ENCODE results near the gene HOXA2.

The HOXA2 gene

DNA sequence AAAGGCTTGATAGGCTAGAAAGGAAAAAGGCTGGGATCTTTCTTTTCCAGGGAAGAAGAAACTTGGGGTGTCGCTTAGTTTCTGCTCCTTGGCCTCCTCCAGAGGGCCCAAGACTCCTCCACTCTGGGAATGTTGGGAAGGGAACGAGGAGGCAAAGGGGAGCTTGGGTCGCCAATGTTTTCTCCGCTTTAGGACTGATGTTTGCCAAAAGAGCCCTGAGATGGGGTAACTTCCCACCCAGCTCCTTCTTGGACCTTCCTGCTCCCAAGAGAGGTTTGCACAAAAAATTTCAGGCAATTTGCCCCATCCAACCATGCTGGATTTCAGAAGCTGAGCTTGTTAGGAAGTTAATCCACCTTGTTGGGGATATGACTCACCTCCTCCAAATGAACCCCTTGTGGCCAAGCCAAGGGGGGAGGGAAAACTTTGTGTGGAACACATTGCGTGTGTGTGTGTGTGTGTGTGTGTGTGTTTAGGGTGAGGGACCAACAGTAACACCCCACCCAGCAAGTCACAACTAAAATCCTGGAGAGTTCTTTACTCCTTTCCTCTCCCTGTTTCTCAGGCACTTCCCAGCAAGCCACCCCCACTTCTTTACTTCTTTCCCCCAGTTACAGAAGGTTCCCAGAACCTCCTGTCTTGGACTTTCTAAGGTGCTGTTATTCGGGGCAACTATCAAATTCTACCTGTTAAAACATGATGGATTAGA lies 8.7 kb upstream of the HOXA2 start:
- no peak for DNase-seq

DNA sequence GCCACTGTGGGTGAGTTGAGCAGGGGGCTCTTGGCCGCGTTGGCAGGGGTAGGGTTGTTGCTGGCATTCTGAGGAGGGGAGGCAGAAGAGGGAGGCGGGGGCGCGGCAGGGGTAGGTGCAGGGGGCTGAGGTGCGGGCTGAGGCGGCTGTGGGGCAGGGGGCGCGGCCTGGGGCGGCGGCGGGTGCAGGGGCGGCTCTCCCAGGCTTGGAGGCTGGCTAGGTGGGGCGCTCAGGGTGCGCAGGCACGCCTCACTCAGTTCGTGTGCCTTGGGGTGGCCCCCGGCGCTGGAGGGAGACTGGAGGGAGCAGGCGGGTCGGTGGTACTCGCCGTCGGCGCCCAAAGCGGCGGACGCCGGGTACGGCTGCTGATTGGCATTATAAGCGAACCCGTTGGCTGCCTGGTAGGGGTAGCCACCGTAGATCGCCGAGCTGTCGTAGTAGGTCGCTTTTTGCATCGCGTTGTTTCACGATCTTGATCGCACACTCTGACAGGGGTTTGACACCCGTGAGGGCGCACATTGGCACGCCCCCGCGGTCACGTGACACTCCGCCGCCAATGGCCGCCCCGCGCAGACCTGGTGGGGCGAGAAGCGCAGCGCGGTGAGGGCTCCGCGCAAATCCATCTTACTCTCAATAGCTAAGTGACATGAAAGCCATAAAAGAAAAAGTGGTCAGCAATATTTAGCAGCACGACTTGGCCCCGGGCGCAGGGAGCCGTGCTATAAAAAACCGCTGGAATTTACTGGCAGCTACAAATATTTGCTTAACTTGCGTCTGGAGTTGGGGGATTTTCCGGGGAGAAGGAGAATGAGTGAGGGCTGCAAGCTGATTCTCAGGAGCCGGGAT lies 7.9 kb upstream of the HOXA2 start:
- peak; percentile 85 for DNase-seq

DNA sequence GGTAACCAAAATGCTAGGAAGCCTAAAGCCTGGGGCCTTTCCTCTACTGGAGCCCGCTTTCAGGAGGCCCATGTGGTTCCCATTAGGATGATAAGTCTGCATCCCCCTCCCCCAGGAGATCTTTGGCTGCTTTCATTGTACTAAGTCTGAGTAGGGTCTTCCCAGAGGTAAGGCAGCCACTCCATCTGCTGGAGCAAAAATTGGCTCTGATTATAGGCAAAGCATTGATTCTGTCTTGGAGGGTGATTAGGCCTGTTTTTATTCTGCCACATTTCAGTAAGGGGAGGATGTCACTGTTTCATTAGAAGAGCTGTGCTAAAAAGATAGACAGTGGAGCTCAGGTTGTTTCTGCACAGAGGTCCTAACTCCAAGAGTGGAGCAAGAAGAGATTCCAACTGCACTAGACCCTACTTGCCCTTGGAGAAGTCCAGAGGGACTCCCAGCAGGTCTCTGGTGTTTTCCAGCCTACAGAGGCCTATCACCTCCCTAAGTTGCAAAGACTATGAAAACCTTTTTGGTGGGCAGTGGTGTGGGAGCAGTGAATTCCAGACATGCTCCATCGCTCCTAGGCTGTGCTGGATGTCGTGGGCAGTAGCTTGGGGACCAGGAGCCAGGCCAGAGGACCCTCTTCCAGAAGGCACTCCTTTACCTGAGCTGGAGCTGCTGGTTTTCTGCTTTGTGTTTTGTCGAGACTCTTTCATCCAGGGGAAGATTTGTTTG lies 7.1 kb upstream of the HOXA2 start:
- no peak for DNase-seq

DNA sequence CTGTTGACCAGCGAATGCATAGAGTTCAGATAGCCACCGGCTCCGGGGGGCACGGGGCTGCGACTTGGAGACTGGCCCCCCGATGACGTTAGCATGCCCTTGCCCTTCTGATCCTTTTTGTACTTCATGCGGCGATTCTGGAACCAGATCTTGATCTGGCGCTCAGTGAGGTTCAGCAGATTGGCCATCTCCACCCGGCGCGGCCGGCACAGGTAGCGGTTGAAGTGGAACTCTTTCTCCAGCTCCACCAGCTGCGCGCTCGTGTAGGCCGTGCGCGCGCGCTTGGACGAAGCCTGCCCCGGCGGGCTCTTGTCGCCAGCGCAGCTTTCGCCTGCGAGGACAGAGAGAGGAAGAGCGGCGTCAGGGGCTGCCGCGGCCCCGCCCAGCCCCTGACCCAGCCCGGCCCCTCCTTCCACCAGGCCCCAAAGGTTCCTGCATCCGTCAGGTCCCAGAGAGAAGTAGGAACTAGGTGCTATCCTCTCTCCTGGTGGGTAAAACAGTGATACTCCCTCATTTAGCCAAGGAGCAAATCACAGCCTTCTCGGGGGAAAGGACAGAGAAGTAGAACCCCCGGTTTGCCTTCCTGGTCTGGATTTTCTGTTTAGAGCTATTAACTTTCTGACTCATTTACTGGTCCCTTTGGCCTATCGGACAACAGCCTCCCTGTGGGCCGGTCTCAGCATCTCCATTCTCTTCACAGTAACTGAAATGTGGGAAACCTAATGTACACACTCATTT lies 6.1 kb upstream of the HOXA2 start:
- peak; percentile 89 for DNase-seq

DNA sequence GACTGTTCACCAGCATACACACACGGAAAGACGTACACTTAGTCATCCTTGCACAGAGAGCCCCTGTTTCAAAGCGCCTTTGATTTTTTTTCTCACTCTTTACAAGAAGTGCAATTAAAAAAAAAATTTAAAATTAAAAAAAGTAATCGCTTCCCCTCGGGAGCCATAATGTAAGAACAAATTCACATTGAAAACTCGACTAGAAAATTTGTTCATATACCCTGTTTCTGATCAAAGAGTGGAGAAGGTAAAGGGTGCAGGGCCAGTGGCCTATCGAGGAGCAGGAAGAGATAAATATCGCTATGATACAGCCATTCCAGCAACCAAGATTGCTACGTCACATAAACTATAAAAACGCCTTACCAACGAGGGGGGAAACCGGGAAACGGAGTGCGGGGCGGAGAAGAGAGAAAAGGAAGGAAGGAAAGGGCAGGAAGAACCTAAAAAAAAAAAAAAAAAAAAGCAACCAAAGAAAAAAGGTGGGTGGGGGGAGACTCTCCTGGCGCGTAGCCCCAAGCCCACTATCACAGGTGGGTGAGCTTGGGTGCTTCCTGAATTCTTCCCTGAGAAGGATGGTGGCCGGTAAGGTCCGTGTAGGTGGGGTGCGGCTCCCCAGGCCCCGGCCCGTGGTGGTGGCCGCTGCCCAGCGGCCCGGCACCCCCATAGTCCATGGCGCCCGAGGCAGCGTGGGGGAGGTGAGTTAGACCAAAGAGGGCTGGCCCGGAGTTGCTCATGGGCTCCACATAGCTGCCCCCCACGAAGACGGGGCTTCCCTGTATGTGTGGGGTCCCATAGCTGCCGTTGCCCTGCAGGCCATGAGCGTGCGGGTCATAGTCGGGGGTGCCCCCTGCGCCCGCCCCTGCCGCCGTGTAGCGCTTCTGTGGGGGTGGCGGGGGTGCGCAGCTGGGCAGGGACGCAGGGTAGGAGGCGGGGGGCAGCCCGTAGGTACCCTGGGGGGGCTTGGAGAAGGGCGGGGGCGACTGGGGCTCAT lies 5.2 kb upstream of the HOXA2 start:
- no peak for DNase-seq

DNA sequence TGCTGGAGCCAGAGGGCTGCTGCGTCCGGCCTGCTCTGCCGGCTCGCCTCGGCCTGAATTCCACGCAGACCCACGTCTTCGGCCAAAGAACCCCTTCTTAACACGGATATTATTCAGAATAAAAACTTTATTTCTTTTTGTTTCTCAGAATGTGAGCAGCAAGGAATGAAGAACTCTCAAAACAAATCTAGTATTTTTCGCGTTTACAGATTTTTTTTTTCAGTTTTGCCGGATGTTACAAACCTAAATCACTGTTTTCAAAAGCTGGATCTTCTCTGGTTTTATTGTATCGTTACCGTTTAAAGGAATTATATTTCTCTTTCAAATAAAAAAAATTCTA lies 4.4 kb upstream of the HOXA2 start:
- no peak for DNase-seq

DNA sequence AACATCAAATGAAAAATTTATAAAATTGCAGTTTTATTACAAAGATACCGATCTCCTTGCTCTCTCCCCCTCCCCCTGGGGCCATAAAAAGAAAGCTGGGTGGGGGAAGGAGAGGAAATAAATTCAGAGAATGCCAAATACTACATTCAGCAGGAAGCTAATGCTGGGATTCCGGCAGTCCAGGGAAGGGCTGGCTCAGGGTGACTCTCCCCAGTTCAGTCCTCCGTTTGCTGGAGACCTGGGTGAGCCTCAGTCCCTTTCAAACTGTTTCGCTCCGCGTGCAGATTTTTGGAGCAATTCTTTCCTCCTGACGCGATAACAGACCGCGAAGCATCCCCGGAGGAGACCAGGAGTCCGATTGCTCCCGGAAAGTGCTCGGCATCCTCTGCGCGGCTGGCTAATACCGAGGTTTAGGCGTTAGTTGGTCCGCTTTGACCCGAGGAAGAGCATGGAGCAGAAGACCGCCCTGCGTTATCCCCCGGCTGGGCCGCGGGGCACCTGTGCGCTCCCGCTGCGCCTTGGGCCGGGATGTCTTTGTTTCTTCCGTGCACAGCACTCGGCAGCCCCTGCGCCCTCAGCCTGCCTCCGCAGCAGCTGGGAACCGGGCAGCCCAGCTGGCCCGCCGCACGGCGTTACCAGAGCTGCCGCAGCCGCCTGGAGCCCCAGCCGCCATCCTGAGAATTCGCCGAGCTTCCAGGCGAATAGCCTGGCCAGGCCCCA lies 3.9 kb upstream of the HOXA2 start:
- no peak for DNase-seq

DNA sequence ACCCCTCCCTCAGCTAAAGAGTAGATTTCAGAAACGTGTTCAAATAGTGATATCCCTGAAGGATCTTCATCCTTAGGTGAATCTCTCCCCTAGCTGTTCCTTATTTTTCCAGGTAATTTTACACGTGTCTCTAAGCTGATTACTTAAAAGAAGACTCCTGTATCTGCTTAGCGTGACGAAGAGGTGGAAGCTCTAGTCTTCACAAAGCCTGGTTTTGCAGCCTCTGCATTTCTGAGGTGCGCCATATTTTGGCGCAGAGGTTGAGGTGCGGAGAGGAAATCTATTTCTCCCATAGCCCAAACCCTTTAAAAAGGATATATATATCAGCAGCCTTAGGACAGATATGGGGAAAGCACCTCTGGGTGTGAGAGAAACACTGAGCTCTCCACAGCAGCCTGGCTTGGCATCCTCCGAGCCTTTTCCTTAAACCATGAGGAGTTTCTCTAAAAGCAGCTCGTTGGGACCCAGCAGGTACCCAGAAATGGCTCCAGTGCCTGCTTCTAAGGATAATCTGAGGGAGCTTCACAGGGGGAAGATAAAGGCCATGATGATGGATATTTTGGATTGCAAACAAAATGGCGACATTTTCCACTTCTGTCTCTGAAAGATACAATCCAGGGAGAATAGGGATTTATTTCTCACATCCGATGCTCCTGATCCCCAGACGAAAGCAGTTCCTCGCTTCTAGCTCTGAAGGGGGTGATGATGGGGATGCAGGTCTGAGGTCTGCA lies 3.0 kb upstream of the HOXA2 start:
- no peak for DNase-seq

DNA sequence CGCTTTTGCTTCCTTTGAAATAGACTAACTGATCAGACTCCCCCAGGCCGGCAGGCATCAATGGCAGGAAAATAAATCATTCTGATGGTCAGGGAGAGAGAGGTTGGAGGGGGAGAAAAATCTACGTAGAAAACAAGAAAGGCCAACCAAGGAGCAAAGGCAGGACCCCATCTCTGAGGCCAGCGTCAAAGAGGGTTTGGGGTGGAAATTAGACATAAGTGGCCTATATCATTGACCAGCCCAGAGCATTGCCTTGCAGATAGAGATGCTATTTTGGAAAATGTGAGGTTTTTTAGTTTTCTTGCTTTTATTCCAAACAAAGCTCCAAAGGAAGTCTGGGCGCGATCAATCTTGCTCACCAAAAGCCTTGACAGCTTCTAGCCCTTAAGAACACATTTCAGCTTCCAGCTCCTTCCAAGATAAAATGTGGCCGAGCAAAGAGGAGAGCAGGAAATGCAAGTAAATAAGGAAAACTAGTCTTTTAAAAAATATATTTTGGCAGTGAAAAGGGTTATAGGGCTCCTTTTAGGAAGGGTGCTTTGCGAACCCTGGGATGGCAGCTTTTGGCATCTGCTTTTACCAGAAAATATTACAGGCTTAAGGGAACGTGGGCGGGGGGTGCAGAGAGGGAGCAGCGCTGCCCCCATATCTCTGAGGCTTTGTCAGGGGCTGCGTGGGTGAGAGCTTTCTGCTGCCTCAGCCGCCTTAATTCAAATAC lies 2.0 kb upstream of the HOXA2 start:
- no peak for DNase-seq

DNA sequence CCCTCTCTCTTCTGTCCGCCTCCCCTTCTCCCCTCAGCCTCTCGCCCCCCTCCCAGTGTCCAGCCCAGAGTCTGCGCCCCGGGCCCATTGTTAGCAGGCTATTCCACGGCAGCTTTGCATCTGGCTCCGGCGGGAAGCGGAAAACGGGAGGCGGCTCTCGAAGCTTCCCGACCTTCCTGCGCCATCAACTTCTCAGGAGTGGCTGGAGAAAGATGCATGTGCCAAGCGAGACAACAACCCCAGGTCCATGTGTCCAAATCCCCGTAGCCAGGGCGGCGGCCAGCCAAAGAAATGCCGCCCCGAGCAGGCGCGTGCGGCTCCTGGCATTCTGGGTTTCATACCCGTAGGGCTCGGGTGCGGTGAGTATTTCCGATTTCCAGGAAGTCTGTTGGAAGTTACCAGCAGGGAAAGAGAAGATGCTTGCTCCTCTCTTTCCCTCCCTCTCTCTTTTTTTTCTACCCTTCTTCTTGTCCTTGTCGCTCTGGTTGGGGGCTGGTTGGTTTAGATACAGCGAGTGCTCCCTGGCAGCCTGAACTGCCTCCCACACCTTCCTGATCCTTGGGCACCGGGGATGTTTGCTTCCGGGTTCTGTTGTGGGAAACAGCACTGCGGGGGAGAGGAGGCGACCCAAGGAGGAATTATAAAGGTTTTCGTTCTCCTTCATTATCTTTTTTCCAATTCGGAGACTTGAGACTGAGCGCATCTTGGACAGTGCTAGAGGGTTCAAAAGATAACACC lies 1.2 kb upstream of the HOXA2 start:
- no peak for DNase-seq

DNA sequence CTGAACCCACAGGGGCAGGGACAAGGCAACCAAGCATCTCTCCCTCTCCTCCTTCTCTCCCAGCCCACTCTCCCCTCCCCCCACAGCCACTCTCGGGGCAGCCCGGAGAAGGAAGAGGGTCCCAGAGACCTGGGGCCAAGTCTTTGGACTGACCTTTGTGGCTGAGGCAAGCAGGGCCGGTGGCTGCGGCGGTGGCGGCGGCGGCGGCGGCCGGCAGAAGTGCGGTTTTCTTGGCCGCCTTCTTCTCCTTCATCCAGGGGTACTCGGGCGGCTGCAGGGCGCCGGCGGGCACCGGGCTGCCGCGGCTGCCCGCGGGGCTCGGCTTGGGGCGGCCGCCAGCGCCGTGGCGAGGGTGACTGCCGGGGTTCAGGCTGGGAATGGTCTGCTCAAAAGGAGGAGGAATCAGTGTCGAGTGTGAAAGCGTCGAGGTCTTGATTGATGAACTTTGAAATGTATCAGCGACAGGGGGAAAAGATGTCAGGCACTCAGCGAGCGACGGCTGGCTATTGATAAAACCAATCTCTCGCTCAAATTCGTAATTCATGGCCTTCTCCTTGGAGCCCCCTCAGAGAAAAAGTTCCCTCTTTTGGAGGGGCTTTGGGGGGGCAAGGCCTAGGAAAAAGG lies 414 bp downstream of the HOXA2 start:
- DNase-seq = no peak

DNA sequence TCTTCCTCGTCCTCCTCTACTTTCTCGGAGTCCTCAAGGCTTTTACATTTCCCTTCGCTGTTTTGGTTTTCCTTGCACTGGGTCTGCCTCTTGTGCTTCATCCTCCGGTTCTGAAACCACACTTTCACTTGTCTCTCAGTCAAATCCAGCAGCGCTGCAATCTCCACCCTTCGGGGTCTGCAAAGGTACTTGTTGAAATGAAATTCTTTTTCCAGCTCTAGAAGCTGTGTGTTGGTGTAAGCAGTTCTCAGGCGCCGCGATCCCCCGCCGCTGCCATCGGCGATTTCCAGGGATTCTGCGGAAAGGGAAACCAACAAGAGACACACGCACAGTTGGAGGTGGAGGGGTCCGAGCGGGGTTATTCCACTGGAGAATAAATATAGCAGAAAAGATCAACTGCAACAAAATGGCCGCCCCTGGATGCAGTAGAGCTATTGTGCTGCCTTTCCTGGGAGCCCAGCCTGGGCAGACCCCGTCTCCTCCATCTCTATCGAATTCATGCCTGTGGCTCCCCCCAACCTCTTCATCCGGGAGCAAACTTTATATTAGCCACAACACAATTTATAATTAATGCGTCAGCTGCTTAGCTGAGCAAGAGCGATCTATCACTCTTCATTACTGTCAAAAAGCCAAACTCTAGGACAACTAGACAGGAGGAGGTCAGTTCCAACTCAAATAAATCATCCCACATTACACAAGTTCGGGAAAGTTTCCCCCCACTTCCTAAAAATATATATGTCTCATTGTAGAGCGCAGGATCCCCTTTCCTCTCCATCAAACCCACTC lies 1.1 kb downstream of the HOXA2 start:
- no peak for DNase-seq

DNA sequence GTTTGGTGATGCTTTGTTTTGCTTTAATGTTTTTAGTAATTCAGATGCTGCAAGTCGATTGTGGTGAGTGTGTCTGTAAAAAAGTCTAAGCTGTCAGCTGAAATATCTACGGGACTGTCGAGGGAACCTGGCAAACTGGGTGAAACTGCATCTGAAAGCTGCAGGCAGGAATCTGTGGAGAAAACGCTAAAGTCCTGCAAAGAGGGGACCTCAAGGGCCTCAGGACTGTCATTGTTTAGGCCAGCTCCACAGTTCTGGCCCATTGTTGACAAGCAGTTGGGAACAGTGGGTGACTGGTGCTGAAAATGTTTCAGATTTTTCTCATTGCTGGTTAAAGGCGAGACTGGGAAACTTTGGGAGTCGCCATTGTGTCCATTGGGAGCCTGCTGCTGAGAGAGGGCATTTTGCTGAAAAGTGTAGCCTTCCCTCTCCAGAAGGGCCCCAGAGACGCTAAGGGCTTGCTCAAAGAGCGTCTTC lies 1.8 kb downstream of the HOXA2 start:
- no peak for DNase-seq

DNA sequence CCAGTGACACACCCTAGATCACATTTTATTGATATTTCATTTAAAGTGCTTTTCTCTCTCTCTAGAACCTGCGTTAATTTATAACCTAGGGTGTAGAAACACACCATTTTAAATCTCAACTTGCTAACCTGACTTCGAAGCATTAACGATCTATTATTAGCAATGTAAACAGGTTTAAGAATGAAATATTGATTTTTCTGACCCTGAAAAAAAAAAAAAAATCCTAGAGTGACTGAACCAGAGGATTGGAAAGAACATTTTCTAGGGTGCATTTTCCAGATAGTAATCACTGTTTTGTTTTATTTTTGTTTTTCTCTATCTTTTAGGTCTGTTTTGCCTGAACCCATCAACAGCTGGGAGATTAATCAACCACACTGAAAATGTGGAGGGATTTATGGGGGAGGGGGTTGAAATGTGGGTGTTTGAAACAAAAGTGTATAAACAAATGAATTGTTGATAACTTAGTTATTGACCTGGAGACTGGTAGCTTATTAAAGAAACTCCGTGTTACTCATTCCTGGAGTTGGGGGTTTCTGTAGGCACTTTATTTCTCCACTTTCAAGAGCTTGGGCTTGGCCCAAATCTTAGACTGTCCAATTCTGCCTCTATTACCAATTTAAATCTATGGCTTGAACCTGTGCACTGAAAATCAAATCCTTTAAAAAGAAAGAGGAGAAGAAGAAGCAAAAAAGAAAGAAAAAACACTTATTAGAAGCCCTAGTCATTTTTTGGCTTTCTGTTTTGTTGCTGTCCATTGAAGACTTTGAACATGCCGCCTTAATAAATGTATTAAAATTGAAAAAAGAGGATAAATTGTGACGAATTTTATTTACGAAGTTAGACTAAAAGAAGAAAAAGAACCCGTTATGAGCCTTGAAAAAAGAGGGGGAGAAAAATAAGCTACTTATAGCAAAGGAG lies 2.8 kb downstream of the HOXA2 start:
- DNase-seq = no peak

DNA sequence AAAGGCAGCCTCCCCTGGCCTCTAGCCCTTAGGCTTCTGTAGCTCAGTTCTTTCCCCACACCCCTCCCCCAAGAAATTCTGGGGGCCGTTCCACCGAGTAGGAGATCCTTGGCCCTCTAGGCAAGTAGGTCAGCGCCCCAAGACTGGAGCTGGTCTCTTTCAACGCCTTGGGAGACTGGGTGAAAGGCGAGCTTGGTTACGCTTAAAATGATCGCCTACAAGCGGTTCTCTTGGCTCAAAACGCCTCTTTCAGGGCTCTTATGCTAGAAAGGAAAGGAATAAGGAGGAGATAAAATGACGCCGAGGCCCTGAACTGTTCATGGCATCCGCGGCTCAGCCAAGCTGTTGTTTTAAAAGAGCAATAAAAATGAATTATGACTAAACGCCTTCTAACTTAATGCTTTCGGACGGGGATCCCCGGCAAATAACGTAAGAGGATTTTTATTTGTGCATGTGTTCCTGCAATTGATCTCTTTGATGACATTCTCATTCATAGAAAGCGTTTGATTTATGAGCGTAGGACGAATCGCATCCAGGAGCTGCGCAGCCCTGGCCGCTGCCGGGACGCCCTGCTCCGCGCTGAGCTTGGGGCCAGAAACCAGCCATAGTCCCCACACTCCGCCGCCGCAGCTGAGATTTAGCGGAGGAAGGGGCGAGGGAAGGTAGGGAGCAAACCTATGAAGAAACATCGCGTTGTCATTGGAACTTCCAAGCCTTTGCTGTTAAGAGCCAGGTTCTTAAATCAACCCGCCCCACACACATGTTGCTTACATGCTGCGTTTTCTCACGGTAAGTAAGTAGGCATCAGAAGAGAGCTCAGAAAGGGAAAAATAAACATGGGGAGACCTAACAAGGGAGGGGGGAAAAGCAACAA lies 3.7 kb downstream of the HOXA2 start:
- DNase-seq = no peak

Data from kidney glomerular epithelial cell (primary cell).